Keratinocyte (primary cell): ENCODE data around the gene S100A5. TPM values are rescaled to one million over a fixed set of nuclear protein-coding genes. Genes with fewer than 3 reads are reported as not detected.

Experiments used
- DNase-seq: peaks from one replicate; pipeline ENCODE4 v3.0.0-alpha.2; 2011; ENCODE audit warnings: low read depth, missing footprints, low spot score
- FAIRE-seq: peaks from 2 replicates; lab custom pipeline; 2011; peaks lifted over from hg19 to GRCh38; lab: Jason Lieb, UNC
- H2AFZ ChIP-seq: 2 replicates; pipeline ENCODE4 v1.6.0; 2012; ENCODE audit warnings: low read length, control low read depth, inconsistent platforms; ENCODE audit not compliant: control insufficient read depth
- H3K27ac ChIP-seq: 2 replicates; pipeline ENCODE4 v1.5.1; 2011; ENCODE audit warnings: low read length; ENCODE audit not compliant: control insufficient read depth, insufficient read depth
- H3K27me3 ChIP-seq: 3 replicates; pipeline ENCODE4 v1.6.0; 2011; ENCODE audit warnings: low read length; ENCODE audit not compliant: control insufficient read depth, insufficient read depth; ENCODE audit errors: extremely low read depth
- H3K36me3 ChIP-seq, 2 experiments: 2 replicates in 1 of 2; 3 replicates in 1 of 2; pipeline ENCODE4 v1.5.1; 2011; ENCODE audit warnings: low read length in 2 of 2, mild to moderate bottlenecking in 1 of 2; ENCODE audit not compliant: control insufficient read depth in 2 of 2, insufficient read depth in 2 of 2; ENCODE audit errors: extremely low read depth in 1 of 2
- H3K4me1 ChIP-seq: 3 replicates; pipeline ENCODE4 v1.5.1; 2011; ENCODE audit warnings: low read length; ENCODE audit not compliant: control insufficient read depth, insufficient read depth; ENCODE audit errors: extremely low read depth
- H3K4me2 ChIP-seq: 3 replicates; pipeline ENCODE4 v1.6.0; 2011; ENCODE audit warnings: low read depth, low read length; ENCODE audit not compliant: control insufficient read depth, insufficient read depth; ENCODE audit errors: extremely low read depth
- H3K4me3 ChIP-seq, 3 experiments: fragments of 200-600 bp in 1 of 3; sonication (generic) in 1 of 3; 2 replicates in 2 of 3; 3 replicates in 1 of 3; pipeline ENCODE4 v1.5.1; 2011 to 2016; ENCODE audit warnings: low read length in 3 of 3, mild to moderate bottlenecking in 3 of 3, control low read depth in 2 of 3, inconsistent platforms in 1 of 3, low read depth in 1 of 3, mixed read lengths in 1 of 3, mixed run types in 1 of 3, moderate library complexity in 1 of 3; ENCODE audit not compliant: control insufficient read depth in 2 of 3, insufficient read depth in 2 of 3; ENCODE audit errors: extremely low read depth in 1 of 3
- H3K79me2 ChIP-seq: 2 replicates; pipeline ENCODE4 v1.6.0; 2012; ENCODE audit warnings: low read length; ENCODE audit not compliant: control insufficient read depth, insufficient read depth
- H3K9ac ChIP-seq: 3 replicates; pipeline ENCODE4 v1.6.0; 2011; ENCODE audit warnings: low read length; ENCODE audit not compliant: control insufficient read depth, insufficient read depth; ENCODE audit errors: extremely low read depth
- H3K9me1 ChIP-seq: 3 replicates; pipeline ENCODE4 v1.6.0; 2011; ENCODE audit warnings: low read length; ENCODE audit not compliant: control insufficient read depth, insufficient read depth; ENCODE audit errors: extremely low read depth
- H3K9me3 ChIP-seq: 2 replicates; pipeline ENCODE4 v1.5.1; 2012; ENCODE audit warnings: low read depth, low read length; ENCODE audit not compliant: control insufficient read depth
- H4K20me1 ChIP-seq: 3 replicates; pipeline ENCODE4 v1.6.0; 2011; ENCODE audit warnings: low read length; ENCODE audit not compliant: control insufficient read depth, insufficient read depth; ENCODE audit errors: extremely low read depth
- EZH2 ChIP-seq: IDR thresholded peaks from one replicate; pipeline ENCODE4 v1.6.1; 2012; ENCODE audit warnings: inconsistent platforms, mild to moderate bottlenecking, low read length, moderate library complexity
- dilution Hi-C: fragments of 300-500 bp; cut with MboI; formaldehyde crosslinking; loops from one replicate; pipeline ENCODE4 v1.7.0; 2020; ENCODE audit warnings: low sequenced_read_pairs; ENCODE audit not compliant: extremely low pct_ligation_motif_present
- polyA plus RNA-seq, 5 experiments: library from polyadenylated mRNA; depleted of rRNA in 3 of 5; stranded (reverse) in 3 of 5; stranded (forward) in 1 of 5; unstranded in 1 of 5; fragments of >200 nt; gene quantifications; 1 replicate in 1 of 5; 2 replicates in 3 of 5; 3 replicates in 1 of 5; pipeline versions ENCODE4 v1.2.1 to v1.2.3, GENCODE V29; 2011 to 2012; ENCODE audit warnings: missing spikeins in 2 of 5, low read depth in 1 of 5, low replicate concordance in 1 of 5
- TF ChIP-seq, protein P1 (sequence below), 3 experiments: IDR thresholded peaks in 1 of 3; conservative IDR thresholded peaks in 1 of 3; optimal IDR thresholded peaks in 1 of 3; 2 replicates in 2 of 3; 3 replicates in 1 of 3; pipeline versions ENCODE3 to v1.5.1; 2011; ENCODE audit warnings: low read length in 3 of 3, mild to moderate bottlenecking in 3 of 3, moderate library complexity in 2 of 3, control low read depth in 1 of 3, inconsistent platforms in 1 of 3; ENCODE audit not compliant: insufficient read depth in 2 of 3; ENCODE audit errors: extremely low read depth in 1 of 3

Gene S100A5
- polyA plus RNA-seq, 1 donor (not counting 4 experiments of a cell fraction or from before 2014, with no cell fraction given): 0.20 TPM

DNA sequence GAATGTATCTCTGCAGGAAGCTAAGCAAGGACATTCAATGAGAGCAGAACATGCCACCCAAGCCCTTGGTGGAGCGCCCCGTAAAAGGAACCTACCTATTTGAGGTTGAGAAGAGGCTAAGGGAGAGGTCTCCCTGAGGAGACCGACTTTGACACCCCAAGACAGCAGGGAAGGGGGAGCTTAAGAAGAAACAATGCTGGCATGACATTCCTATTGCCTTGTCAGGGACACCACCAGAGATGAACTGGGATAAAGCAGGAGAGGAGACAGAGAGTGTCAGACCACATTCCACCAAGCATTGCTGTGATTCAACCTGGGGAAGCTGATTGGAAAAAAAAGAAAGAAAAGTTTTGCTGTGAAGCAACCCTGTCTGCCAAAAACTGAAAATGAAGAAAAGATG lies 38.2 kb upstream of the S100A5 start:
- no peaks in the 10 kb centered on the region for H4K20me1 ChIP-seq
- TF ChIP-seq EZH2: no peak
- TF ChIP-seq, protein P1, sequence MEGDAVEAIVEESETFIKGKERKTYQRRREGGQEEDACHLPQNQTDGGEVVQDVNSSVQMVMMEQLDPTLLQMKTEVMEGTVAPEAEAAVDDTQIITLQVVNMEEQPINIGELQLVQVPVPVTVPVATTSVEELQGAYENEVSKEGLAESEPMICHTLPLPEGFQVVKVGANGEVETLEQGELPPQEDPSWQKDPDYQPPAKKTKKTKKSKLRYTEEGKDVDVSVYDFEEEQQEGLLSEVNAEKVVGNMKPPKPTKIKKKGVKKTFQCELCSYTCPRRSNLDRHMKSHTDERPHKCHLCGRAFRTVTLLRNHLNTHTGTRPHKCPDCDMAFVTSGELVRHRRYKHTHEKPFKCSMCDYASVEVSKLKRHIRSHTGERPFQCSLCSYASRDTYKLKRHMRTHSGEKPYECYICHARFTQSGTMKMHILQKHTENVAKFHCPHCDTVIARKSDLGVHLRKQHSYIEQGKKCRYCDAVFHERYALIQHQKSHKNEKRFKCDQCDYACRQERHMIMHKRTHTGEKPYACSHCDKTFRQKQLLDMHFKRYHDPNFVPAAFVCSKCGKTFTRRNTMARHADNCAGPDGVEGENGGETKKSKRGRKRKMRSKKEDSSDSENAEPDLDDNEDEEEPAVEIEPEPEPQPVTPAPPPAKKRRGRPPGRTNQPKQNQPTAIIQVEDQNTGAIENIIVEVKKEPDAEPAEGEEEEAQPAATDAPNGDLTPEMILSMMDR (optimal IDR thresholded peaks at IDR 0.05 in 1 of 3, IDR thresholded peaks at IDR 0.05 in 1 of 3, conservative IDR thresholded peaks at IDR 0.05 in 1 of 3; ENCODE audit: extremely low read depth in 1 of 3, insufficient read depth in 2 of 3, low read length in 3 of 3): no peak
- DNase-seq (no peak), FAIRE-seq (no peak)
- no peaks in the 10 kb centered on the region for H3K27me3 ChIP-seq
- no peaks in the 10 kb centered on the region for H3K9me3 ChIP-seq
- H3K79me2 ChIP-seq: no peaks in the 10 kb centered on the region
- no peak overlapping the region for H3K27ac ChIP-seq
- H3K9me1 ChIP-seq: no peaks in the 10 kb centered on the region
- no peaks in the 10 kb centered on the region for H3K36me3 ChIP-seq
- H2AFZ ChIP-seq: no peak overlapping the region
- peaks cover 22% of the 10 kb centered on the region for H3K4me1 ChIP-seq
- dilution Hi-C loops: no loop called here
- H3K4me3 ChIP-seq: no peak overlapping the region
- H3K4me2 ChIP-seq: no peak overlapping the region
- no peak overlapping the region for H3K9ac ChIP-seq

DNA sequence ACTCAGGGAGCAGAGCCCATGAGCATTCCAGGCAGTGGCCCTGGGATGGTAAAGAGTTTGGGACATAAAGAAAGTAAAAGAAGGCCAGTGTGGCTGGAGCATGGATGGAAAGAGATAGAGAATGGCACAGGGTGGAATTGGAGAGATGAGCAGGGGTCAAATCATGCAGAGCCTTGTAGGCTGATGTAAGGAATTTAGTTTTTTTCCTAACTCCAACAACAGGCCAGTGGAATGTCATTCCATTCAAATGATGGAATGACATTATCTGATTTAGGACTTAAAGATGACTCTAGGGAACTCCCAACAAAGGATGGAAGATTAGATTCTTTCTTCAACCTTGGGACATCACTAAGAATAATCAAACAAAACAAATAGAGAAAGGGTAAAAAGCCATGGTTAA lies 37.8 kb upstream of the S100A5 start:
- peaks cover 24% of the 10 kb centered on the region for H3K4me1 ChIP-seq
- H3K4me3 ChIP-seq: no peak overlapping the region
- H3K79me2 ChIP-seq: no peaks in the 10 kb centered on the region
- H3K27ac ChIP-seq: no peak overlapping the region
- no peaks in the 10 kb centered on the region for H3K9me1 ChIP-seq
- H3K27me3 ChIP-seq: no peaks in the 10 kb centered on the region
- H3K36me3 ChIP-seq: no peaks in the 10 kb centered on the region
- no peaks in the 10 kb centered on the region for H4K20me1 ChIP-seq
- H3K9me3 ChIP-seq: no peaks in the 10 kb centered on the region
- DNase-seq (no peak), FAIRE-seq (peak; percentile 23)
- dilution Hi-C loops: no loop called here
- no peak overlapping the region for H3K9ac ChIP-seq
- no peak overlapping the region for H2AFZ ChIP-seq
- TF ChIP-seq, protein P1 (optimal IDR thresholded peaks at IDR 0.05 in 1 of 3, IDR thresholded peaks at IDR 0.05 in 1 of 3, conservative IDR thresholded peaks at IDR 0.05 in 1 of 3; ENCODE audit: extremely low read depth in 1 of 3, insufficient read depth in 2 of 3, low read length in 3 of 3): no peak
- TF ChIP-seq EZH2: no peak
- peak overlapping the region; percentile 71 for H3K4me2 ChIP-seq
